ENCODE measurements around the gene MBOAT1. TPM values are rescaled to one million over a fixed set of nuclear protein-coding genes. Genes with fewer than 3 reads are reported as not detected.

Gene MBOAT1
- total and polyA plus RNA-seq, 2 of the 13 experiments (the other 11 are each of a cell fraction or from before 2014, with no cell fraction given), result not detected

DNA sequence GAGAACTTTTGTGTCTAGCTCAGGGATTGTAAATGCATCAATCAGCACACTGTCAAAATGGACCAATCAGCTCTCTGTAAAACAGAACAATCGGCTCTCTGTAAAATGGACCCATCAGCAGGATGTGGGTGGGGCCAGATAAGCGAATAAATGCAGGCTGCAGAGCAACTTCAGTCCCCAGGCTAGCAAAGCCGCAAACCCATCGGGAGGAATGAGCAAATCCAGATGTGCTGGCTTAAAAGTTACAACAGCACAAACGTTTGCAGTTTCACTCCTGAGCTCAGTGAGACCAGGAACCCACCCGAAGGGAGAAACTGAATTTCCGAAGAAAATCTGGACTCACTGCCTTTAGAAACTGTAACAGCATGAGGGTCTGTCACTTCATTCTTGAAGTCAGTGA is 21.9 kb upstream of the MBOAT1 start:
- Histone ChIP-seq H3K9ac (ENCODE audit: insufficient read depth, low read depth, low read length) (no peak overlapping the region), H3K79me2 (ENCODE audit: insufficient read depth, low read length) (no peaks in the 10 kb centered on the region), H4K20me1 (ENCODE audit: insufficient read depth, low read length) (no peaks in the 10 kb centered on the region), H3K27me3 (ENCODE audit: control insufficient read depth in 1 of 2, insufficient read depth in 2 of 2, low read length in 2 of 2) (no peaks in the 10 kb centered on the region), H3K4me2 (ENCODE audit: low read depth, low read length) (no peak overlapping the region), H3K4me3 (replicated peaks in 1 of 3; ENCODE audit: insufficient read depth in 1 of 3, low read depth in 2 of 3, low read length in 3 of 3) (no peak overlapping the region), H3K27ac (ENCODE audit: extremely low read length, insufficient read depth, low read length) (no peak overlapping the region), H3K9me3 (ENCODE audit: low read length) (no peaks in the 10 kb centered on the region), H3K36me3 (replicated peaks in 1 of 2; ENCODE audit: control insufficient read depth in 1 of 2, insufficient read depth in 2 of 2, low read length in 2 of 2) (no peaks in the 10 kb centered on the region), H2AFZ (ENCODE audit: low read length) (no peak overlapping the region), H3K4me1 (ENCODE audit: insufficient read depth, low read length) (peaks cover 7% of the 10 kb centered on the region; the same call in 1 of the 2 replicates)
- no peak for DNase-seq (ENCODE audit: low spot score)
- in situ Hi-C loops (cut with HindIII; ENCODE audit: extremely low pct_ligation_motif_present, low pct_unique_long_range_greater_than_20kb), result no loop called here
- no TSS peak for BruUV-seq (replicated peaks)
- FAIRE-seq, result no peak
- ATAC-seq, result no peak
- ChIA-PET POLR2A (no interaction called here), CTCF (ENCODE audit: low intra/inter-chr PET ratio, low total read pairs) (no interaction called here)
- intact Hi-C loops (cut with micrococcal nuclease; ENCODE audit: unreplicated experiment), result no loop called here
- no peak for TF ChIP-seq SP5 (CRISPR knock-in tag; IDR thresholded peaks at IDR 0.05; ENCODE audit: borderline replicate concordance, low read depth)
- no peak for TF ChIP-seq DNMT3B (CRISPR knock-in tag; conservative IDR thresholded peaks at IDR 0.05)
- TF ChIP-seq SRSF4 (IDR thresholded peaks at IDR 0.05; ENCODE audit: low read depth, low read length, poor library complexity, severe bottlenecking), result no peak
- TF ChIP-seq ZNF160 (CRISPR knock-in tag; IDR thresholded peaks at IDR 0.05), result no peak
- no peak for TF ChIP-seq JUN (CRISPR knock-in tag; IDR thresholded peaks at IDR 0.05)
- no peak for TF ChIP-seq ZNF550 (CRISPR knock-in tag; IDR thresholded peaks at IDR 0.05; ENCODE audit: borderline replicate concordance)
- TF ChIP-seq ZBTB7B (CRISPR knock-in tag; IDR thresholded peaks at IDR 0.05), result no peak
- TF ChIP-seq, protein P1, sequence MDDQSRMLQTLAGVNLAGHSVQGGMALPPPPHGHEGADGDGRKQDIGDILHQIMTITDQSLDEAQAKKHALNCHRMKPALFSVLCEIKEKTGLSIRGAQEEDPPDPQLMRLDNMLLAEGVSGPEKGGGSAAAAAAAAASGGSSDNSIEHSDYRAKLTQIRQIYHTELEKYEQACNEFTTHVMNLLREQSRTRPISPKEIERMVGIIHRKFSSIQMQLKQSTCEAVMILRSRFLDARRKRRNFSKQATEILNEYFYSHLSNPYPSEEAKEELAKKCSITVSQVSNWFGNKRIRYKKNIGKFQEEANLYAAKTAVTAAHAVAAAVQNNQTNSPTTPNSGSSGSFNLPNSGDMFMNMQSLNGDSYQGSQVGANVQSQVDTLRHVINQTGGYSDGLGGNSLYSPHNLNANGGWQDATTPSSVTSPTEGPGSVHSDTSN (CRISPR knock-in tag; IDR thresholded peaks at IDR 0.05; ENCODE audit: borderline replicate concordance), result no peak
- no peak for TF ChIP-seq ZEB1 (IDR thresholded peaks at IDR 0.05; ENCODE audit: insufficient replicate concordance, low read depth)
- TF ChIP-seq, protein P2, sequence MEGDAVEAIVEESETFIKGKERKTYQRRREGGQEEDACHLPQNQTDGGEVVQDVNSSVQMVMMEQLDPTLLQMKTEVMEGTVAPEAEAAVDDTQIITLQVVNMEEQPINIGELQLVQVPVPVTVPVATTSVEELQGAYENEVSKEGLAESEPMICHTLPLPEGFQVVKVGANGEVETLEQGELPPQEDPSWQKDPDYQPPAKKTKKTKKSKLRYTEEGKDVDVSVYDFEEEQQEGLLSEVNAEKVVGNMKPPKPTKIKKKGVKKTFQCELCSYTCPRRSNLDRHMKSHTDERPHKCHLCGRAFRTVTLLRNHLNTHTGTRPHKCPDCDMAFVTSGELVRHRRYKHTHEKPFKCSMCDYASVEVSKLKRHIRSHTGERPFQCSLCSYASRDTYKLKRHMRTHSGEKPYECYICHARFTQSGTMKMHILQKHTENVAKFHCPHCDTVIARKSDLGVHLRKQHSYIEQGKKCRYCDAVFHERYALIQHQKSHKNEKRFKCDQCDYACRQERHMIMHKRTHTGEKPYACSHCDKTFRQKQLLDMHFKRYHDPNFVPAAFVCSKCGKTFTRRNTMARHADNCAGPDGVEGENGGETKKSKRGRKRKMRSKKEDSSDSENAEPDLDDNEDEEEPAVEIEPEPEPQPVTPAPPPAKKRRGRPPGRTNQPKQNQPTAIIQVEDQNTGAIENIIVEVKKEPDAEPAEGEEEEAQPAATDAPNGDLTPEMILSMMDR (CRISPR knock-in tag; IDR thresholded peaks at IDR 0.05), result no peak
- 40% methylated on average over 7 of the region's 7 CpGs for WGBS (ENCODE audit: low lambda C conversion rate)

Data from HepG2 (cell line).